ENCODE data around the gene PDGFA.

DNA sequence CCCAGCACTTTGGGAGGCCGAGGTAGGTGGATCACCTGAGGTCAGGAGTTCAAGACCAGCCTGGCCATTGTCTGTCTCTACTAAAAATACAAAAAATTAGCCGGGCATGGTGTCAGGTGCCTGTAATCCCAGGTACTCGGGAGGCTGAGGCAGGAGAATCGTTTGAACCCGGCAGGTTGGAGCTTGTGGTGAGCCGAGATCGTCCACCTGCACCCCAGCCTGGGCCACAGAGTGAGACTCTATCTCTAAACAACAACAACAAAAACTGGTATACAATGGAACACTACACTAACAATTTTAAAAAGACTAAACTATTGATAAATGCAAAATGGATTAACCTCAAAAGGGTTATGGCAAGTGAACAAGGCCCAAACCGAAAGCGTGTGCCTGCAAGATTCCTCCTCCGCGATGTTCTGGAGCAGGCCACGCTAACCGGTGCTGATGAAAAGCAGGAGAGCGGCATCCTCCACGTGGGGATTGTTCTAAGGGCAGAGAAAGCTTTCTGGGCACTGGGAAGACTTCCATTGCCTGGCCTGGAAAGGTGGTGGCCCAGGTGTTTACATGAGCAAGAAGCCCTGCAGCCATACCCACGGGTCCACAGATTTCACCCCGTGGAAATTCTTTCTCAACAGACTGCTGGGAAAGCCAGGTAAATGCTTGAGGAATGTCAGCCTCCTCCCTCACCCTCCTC lies 53.8 kb downstream of the PDGFA start:
- TF ChIP-seq, protein P1, sequence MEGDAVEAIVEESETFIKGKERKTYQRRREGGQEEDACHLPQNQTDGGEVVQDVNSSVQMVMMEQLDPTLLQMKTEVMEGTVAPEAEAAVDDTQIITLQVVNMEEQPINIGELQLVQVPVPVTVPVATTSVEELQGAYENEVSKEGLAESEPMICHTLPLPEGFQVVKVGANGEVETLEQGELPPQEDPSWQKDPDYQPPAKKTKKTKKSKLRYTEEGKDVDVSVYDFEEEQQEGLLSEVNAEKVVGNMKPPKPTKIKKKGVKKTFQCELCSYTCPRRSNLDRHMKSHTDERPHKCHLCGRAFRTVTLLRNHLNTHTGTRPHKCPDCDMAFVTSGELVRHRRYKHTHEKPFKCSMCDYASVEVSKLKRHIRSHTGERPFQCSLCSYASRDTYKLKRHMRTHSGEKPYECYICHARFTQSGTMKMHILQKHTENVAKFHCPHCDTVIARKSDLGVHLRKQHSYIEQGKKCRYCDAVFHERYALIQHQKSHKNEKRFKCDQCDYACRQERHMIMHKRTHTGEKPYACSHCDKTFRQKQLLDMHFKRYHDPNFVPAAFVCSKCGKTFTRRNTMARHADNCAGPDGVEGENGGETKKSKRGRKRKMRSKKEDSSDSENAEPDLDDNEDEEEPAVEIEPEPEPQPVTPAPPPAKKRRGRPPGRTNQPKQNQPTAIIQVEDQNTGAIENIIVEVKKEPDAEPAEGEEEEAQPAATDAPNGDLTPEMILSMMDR (IDR thresholded peaks at IDR 0.05) = no peak
- TF ChIP-seq POLR2A (IDR thresholded peaks at IDR 0.05) = no peak
